H1 (cell line): ENCODE data around the gene NSUN7. TPM values are rescaled to one million over a fixed set of nuclear protein-coding genes. Genes with fewer than 3 reads are reported as not detected.

Experiments used
- CTCF ChIA-PET: fragments of 300-600 bp; sonication (Branson Sonifier 250); formaldehyde crosslinking; loops from one replicate; lab custom pipeline; 2021; ENCODE audit not compliant: partially characterized antibody; lab: Charles Lee
- POLR2A ChIA-PET: fragments of 300-600 bp; sonication (Branson Sonifier 250); formaldehyde crosslinking; loops from one replicate; lab custom pipeline; 2021; ENCODE audit warnings: inconsistent platforms; ENCODE audit not compliant: partially characterized antibody; lab: Charles Lee
- DNase-seq, 2 experiments: peaks; one replicate each; pipeline versions ENCODE4 v3.0.0 to v3.0.0-alpha.2; 2010 to 2022; ENCODE audit warnings: low spot score in 2 of 2, low read depth in 1 of 2, mixed read lengths in 1 of 2
- FAIRE-seq: peaks from 2 replicates; lab custom pipeline; 2011; peaks lifted over from hg19 to GRCh38; lab: Jason Lieb, UNC
- H2AFZ ChIP-seq: 2 replicates; pipeline ENCODE4 v1.8.1; 2012; ENCODE audit warnings: low read length, inconsistent platforms
- H2AK5ac ChIP-seq: 2 replicates; pipeline ENCODE4 v1.6.1; 2013; ENCODE audit warnings: low read depth, low read length
- H2BK120ac ChIP-seq: replicated peaks from 2 replicates; pipeline ENCODE3; 2013; ENCODE audit warnings: low read depth, low read length, inconsistent platforms
- H2BK12ac ChIP-seq: 2 replicates; pipeline ENCODE4 v1.6.1; 2013; ENCODE audit warnings: low read depth, low read length
- H2BK15ac ChIP-seq: 2 replicates; pipeline ENCODE4 v1.6.1; 2013; ENCODE audit warnings: low read length
- H2BK20ac ChIP-seq: 2 replicates; pipeline ENCODE4 v1.6.1; 2013; ENCODE audit warnings: low read length
- H2BK5ac ChIP-seq: 2 replicates; pipeline ENCODE4 v1.6.1; 2013; ENCODE audit warnings: low read depth, low read length
- H3K14ac ChIP-seq: 2 replicates; pipeline ENCODE4 v1.6.1; 2013; ENCODE audit warnings: inconsistent platforms; ENCODE audit not compliant: insufficient read length
- H3K18ac ChIP-seq: 2 replicates; pipeline ENCODE4 v1.6.1; 2013; ENCODE audit warnings: low read length; ENCODE audit errors: extremely low read depth
- H3K23ac ChIP-seq: 2 replicates; pipeline ENCODE4 v1.6.1; 2013; ENCODE audit warnings: inconsistent platforms; ENCODE audit not compliant: insufficient read length
- H3K23me2 ChIP-seq: 2 replicates; pipeline ENCODE4 v1.6.1; 2013; ENCODE audit warnings: low read depth, low read length
- H3K27ac ChIP-seq: 2 replicates; pipeline ENCODE4 v1.6.1; 2011; ENCODE audit warnings: low read depth, low read length, inconsistent platforms
- H3K27me3 ChIP-seq, 4 experiments: replicated peaks in 1 of 4; 1 replicate in 1 of 4; 2 replicates in 3 of 4; pipeline versions ENCODE4 v1.6.1 to v1.8.1; 2011 to 2013; ENCODE audit warnings: low read length in 3 of 4, mild to moderate bottlenecking in 3 of 4, inconsistent platforms in 2 of 4, mixed read lengths in 2 of 4, moderate library complexity in 1 of 4; ENCODE audit not compliant: control insufficient read depth in 3 of 4, insufficient read depth in 3 of 4; ENCODE audit errors: extremely low read depth in 1 of 4
- H3K36me3 ChIP-seq, 4 experiments: 2 replicates each; pipeline versions ENCODE4 v1.6.1 to v1.8.1; 2011 to 2013; ENCODE audit warnings: mild to moderate bottlenecking in 4 of 4, low read length in 3 of 4, moderate library complexity in 2 of 4, control low read depth in 1 of 4, inconsistent platforms in 1 of 4; ENCODE audit not compliant: insufficient read depth in 4 of 4, control insufficient read depth in 2 of 4
- H3K4ac ChIP-seq: replicated peaks from 2 replicates; pipeline ENCODE3; 2013; ENCODE audit warnings: low read length, low read depth, mixed read lengths, inconsistent platforms; ENCODE audit not compliant: insufficient read length
- H3K4me1 ChIP-seq, 4 experiments: replicated peaks in 1 of 4; 1 replicate in 1 of 4; 2 replicates in 3 of 4; pipeline versions ENCODE4 v1.6.1 to v1.8.1; 2011 to 2013; ENCODE audit warnings: low read length in 3 of 4, inconsistent platforms in 2 of 4, mixed read lengths in 1 of 4; ENCODE audit not compliant: insufficient read depth in 4 of 4, control insufficient read depth in 3 of 4
- H3K4me2 ChIP-seq, 2 experiments: 2 replicates each; pipeline versions ENCODE4 v1.6.1 to v1.8.1; 2011 to 2013; ENCODE audit warnings: low read depth in 2 of 2, low read length in 2 of 2, control low read depth in 1 of 2, inconsistent platforms in 1 of 2, mild to moderate bottlenecking in 1 of 2; ENCODE audit not compliant: insufficient read depth in 1 of 2
- H3K4me3 ChIP-seq, 4 experiments: fragments of 200-600, 300-600 bp in 1 of 4; sonication (generic), shearing (Covaris generic), sonication (Bioruptor Twin) in 1 of 4; 2 replicates each; pipeline versions ENCODE4 v1.5.1 to v1.8.1; 2011 to 2016; ENCODE audit warnings: low read length in 4 of 4, low read depth in 3 of 4, control low read depth in 2 of 4, inconsistent platforms in 2 of 4, mild to moderate bottlenecking in 2 of 4, mixed read lengths in 1 of 4, moderate library complexity in 1 of 4; ENCODE audit not compliant: insufficient read depth in 2 of 4; ENCODE audit errors: extremely low read depth in 1 of 4
- H3K56ac ChIP-seq: replicated peaks from 2 replicates; pipeline ENCODE3; 2013; ENCODE audit warnings: low read depth, mild to moderate bottlenecking, mixed read lengths, low read length, inconsistent platforms; ENCODE audit not compliant: insufficient read length
- H3K79me1 ChIP-seq: 2 replicates; pipeline ENCODE4 v1.6.1; 2013; ENCODE audit warnings: low read depth, low read length, control low read depth
- H3K79me2 ChIP-seq, 2 experiments: 2 replicates each; pipeline versions ENCODE4 v1.6.1 to v1.8.1; 2012 to 2013; ENCODE audit warnings: low read length in 2 of 2, mild to moderate bottlenecking in 2 of 2, inconsistent platforms in 1 of 2; ENCODE audit not compliant: insufficient read depth in 2 of 2, control insufficient read depth in 1 of 2
- H3K9ac ChIP-seq, 4 experiments: replicated peaks in 1 of 4; 1 replicate in 1 of 4; 2 replicates in 3 of 4; pipeline versions ENCODE4 v1.6.1 to v1.8.1; 2011 to 2013; ENCODE audit warnings: low read depth in 3 of 4, low read length in 3 of 4, control low read depth in 2 of 4, mild to moderate bottlenecking in 2 of 4, moderate library complexity in 2 of 4, inconsistent platforms in 1 of 4; ENCODE audit errors: extremely low read depth in 1 of 4
- H3K9me3 ChIP-seq, 2 experiments: 2 replicates each; pipeline versions ENCODE4 v1.6.1 to v1.8.1; 2012 to 2013; ENCODE audit warnings: mild to moderate bottlenecking in 2 of 2, moderate library complexity in 2 of 2, control low read depth in 1 of 2, inconsistent platforms in 1 of 2, low read depth in 1 of 2, low read length in 1 of 2, mixed read lengths in 1 of 2; ENCODE audit not compliant: insufficient read depth in 2 of 2
- H4K20me1 ChIP-seq, 2 experiments: replicated peaks in 1 of 2; 2 replicates each; pipeline versions ENCODE3 to v1.8.1; 2011 to 2013; ENCODE audit warnings: inconsistent platforms in 2 of 2, low read length in 2 of 2, mild to moderate bottlenecking in 1 of 2; ENCODE audit not compliant: insufficient read depth in 2 of 2, control insufficient read depth in 1 of 2
- H4K5ac ChIP-seq: 2 replicates; pipeline ENCODE4 v1.6.1; 2013; ENCODE audit warnings: low read length, low read depth, mixed read lengths, inconsistent platforms; ENCODE audit not compliant: insufficient read length
- H4K8ac ChIP-seq: 2 replicates; pipeline ENCODE4 v1.8.0; 2013; ENCODE audit warnings: mild to moderate bottlenecking, moderate library complexity, low read length, inconsistent platforms; ENCODE audit not compliant: insufficient read depth; ENCODE audit errors: extremely low read depth
- H4K91ac ChIP-seq: replicated peaks from 2 replicates; pipeline ENCODE3; 2013; ENCODE audit warnings: low read length, mixed read lengths, inconsistent platforms; ENCODE audit not compliant: insufficient read length
- CBX5 ChIP-seq: fragments of 300-800, 300-1000 bp; sonication (generic); IDR thresholded peaks from 2 replicates; pipeline ENCODE4 v1.7.1; 2016; ENCODE audit warnings: antibody characterized with exemption, low read length, low read depth
- CBX8 ChIP-seq: fragments of 300-800, 300-1000 bp; sonication (generic); IDR thresholded peaks from 2 replicates; pipeline ENCODE4 v1.7.1; 2016; ENCODE audit warnings: low read depth, low read length, borderline replicate concordance
- E2F6 ChIP-seq: IDR thresholded peaks from 2 replicates; pipeline ENCODE4 v1.6.1; 2012; ENCODE audit warnings: inconsistent platforms
- HDAC6 ChIP-seq: IDR thresholded peaks from one replicate; pipeline ENCODE4 v1.7.1; 2012; ENCODE audit warnings: low read depth, mild to moderate bottlenecking, inconsistent platforms, low read length, moderate library complexity
- KDM4A ChIP-seq: IDR thresholded peaks from one replicate; pipeline ENCODE4 v1.7.1; 2012; ENCODE audit warnings: low read depth, mild to moderate bottlenecking, moderate library complexity, low read length, inconsistent platforms; ENCODE audit not compliant: severe bottlenecking
- KDM5A ChIP-seq: fragments of 200-600 bp; IDR thresholded peaks from 2 replicates; pipeline ENCODE4 v1.7.1; 2012; ENCODE audit warnings: mild to moderate bottlenecking, low read length, inconsistent platforms, mixed read lengths
- NANOG ChIP-seq: IDR thresholded peaks from 2 replicates; pipeline ENCODE4 v1.6.1; 2011; ENCODE audit warnings: low read length, low read depth, mild to moderate bottlenecking, inconsistent platforms; ENCODE audit not compliant: insufficient read depth, poor library complexity, severe bottlenecking
- RXRA ChIP-seq: IDR thresholded peaks from 2 replicates; pipeline ENCODE4 v1.6.1; 2011; ENCODE audit warnings: low read depth, mild to moderate bottlenecking, low read length, moderate library complexity; ENCODE audit not compliant: insufficient read depth
- SAP30 ChIP-seq: fragments of 300-600 bp; sonication (generic); IDR thresholded peaks from 2 replicates; pipeline ENCODE4 v1.7.1; 2012; ENCODE audit warnings: low read length, moderate library complexity, mild to moderate bottlenecking, inconsistent platforms; ENCODE audit not compliant: insufficient read depth, insufficient replicate concordance
- SIRT6 ChIP-seq: IDR thresholded peaks from one replicate; pipeline ENCODE4 v1.7.1; 2012; ENCODE audit warnings: low read length, inconsistent platforms
- SIX5 ChIP-seq: IDR thresholded peaks from 2 replicates; pipeline ENCODE4 v1.6.1; 2011; ENCODE audit warnings: mild to moderate bottlenecking, low read depth, low read length
- USF2 ChIP-seq: IDR thresholded peaks from 2 replicates; pipeline ENCODE4 v1.6.1; 2011; ENCODE audit warnings: low read length, improper control_type of control experiment
- WGBS, 2 experiments: shearing (Covaris generic) in 1 of 2; methylation state at CpG; one replicate each; pipeline versions ENCODE4 v1.1.6 to v1.1.7; 2013 to 2015; ENCODE audit warnings: low lambda C conversion rate in 2 of 2, mixed read lengths in 2 of 2, inconsistent platforms in 1 of 2, low coverage in 1 of 2, missing lambda C conversion rate in 1 of 2; ENCODE audit not compliant: insufficient replicate concordance in 2 of 2, insufficient coverage in 1 of 2, insufficient read length in 1 of 2; ENCODE audit errors: extremely low coverage in 1 of 2, missing lambda C conversion rate in 1 of 2; 5-methylcytosine and 5-hydroxymethylcytosine counted together
- polyA plus RNA-seq, 7 experiments: library from polyadenylated mRNA; depleted of rRNA in 3 of 7; stranded (reverse) in 5 of 7; unstranded in 2 of 7; fragments of >200 nt in 5 of 7; fragments of 200-250 nt in 2 of 7; gene quantifications; 1 replicate in 5 of 7; 2 replicates in 1 of 7; 4 replicates in 1 of 7; pipeline versions ENCODE4 v1.2.1 to v1.2.3, GENCODE V29; 2011 to 2013; ENCODE audit warnings: missing spikeins in 2 of 7, mixed read lengths in 2 of 7
- total RNA-seq: library from RNA; stranded (reverse); fragmentation: NEBNext Ultra II Directional; extraction: Animal tissue kit (Norgen Biotek cat#: 25700); gene quantifications from 2 replicates; pipeline ENCODE4 v1.2.1, GENCODE V29; 2021

Gene NSUN7
- total and polyA plus RNA-seq, 2 of the 8 experiments (the other 6 are each of a cell fraction or from before 2014, with no cell fraction given), result 8.8 to 24.4 TPM

- no peak overlapping the region for H3K27ac ChIP-seq
- H4K5ac ChIP-seq, result no peak overlapping the region
- no peak overlapping the region for H2BK5ac ChIP-seq
- 80% methylated on average over 3 of the region's 3 CpGs; no CpG with 5 or more reads in 1 of the 2 experiments for WGBS, 2 experiments
- no peak overlapping the region for H3K56ac ChIP-seq
- no peak overlapping the region for H2AFZ ChIP-seq
- no peaks in the 10 kb centered on the region for H4K20me1 ChIP-seq
- ChIA-PET CTCF (interaction anchor here (1.1 kb wide), 1 partner anchor 9 kb away, joined by 3 read pairs; no protein-coding TSS in a partner anchor), POLR2A (no interaction called here)
- no peaks in the 10 kb centered on the region for H3K79me2 ChIP-seq
- H2BK15ac ChIP-seq, result no peak overlapping the region
- H2AK5ac ChIP-seq, result no peak overlapping the region
- H3K4me2 ChIP-seq, result no peak overlapping the region
- no peak overlapping the region for H2BK20ac ChIP-seq
- H3K4me1 ChIP-seq, result no peaks in the 10 kb centered on the region
- no peaks in the 10 kb centered on the region for H3K79me1 ChIP-seq
- peaks cover 0 to 3% (median 0%) of the 10 kb centered on the region in 4 experiments; a peak in 1 of 8 replicates for H3K36me3 ChIP-seq
- no peak overlapping the region for H3K18ac ChIP-seq
- no peak overlapping the region for H4K8ac ChIP-seq
- H4K91ac ChIP-seq, result no peak overlapping the region
- no peak for DNase-seq
- H3K4ac ChIP-seq, result no peak overlapping the region
- H3K27me3 ChIP-seq, result peaks cover 0 to 1% (median 0%) of the 10 kb centered on the region in 4 experiments; a peak in 1 of 7 replicates
- H3K23me2 ChIP-seq, result no peaks in the 10 kb centered on the region
- H2BK12ac ChIP-seq, result no peak overlapping the region
- H3K4me3 ChIP-seq, result no peak overlapping the region
- H3K14ac ChIP-seq, result no peak overlapping the region
- FAIRE-seq, result no peak
- H3K9ac ChIP-seq, result no peak overlapping the region
- no peaks in the 10 kb centered on the region for H3K9me3 ChIP-seq
- no peak overlapping the region for H2BK120ac ChIP-seq
- no peak overlapping the region for H3K23ac ChIP-seq
- TF ChIP-seq CBX8, result no peak
- TF ChIP-seq NANOG, result no peak
- no peak for TF ChIP-seq KDM4A
- TF ChIP-seq CBX5, result no peak
- TF ChIP-seq SIRT6, result no peak
- TF ChIP-seq RXRA, result no peak
- TF ChIP-seq SIX5, result no peak
- TF ChIP-seq KDM5A, result no peak
- no peak for TF ChIP-seq SAP30
- no peak for TF ChIP-seq USF2
- TF ChIP-seq HDAC6, result no peak
- no peak for TF ChIP-seq E2F6
Measured at GRCh38 chr4:40789771-40790170, 40.0 kb downstream of the NSUN7 start.
